Activated CD4-positive, alpha-beta T cell treated with anti-CD3 and anti-CD28 coated beads, Interleukin-2, amount 10 ng/mL, durations not matched to agents 7 days and 5 days (primary cell): ENCODE results near the gene ZFHX3. TPM values are rescaled to one million over a fixed set of nuclear protein-coding genes. Genes with fewer than 3 reads are reported as not detected.

Experiments
- CTCF ChIA-PET: fragments of 350-600 bp; sonication (Branson Sonifier 250); formaldehyde crosslinking; loops from one replicate; lab custom pipeline; 2021; ENCODE audit warnings: antibody characterized with exemption; lab: Charles Lee
- POLR2A ChIA-PET: fragments of 350-600 bp; sonication (Branson Sonifier 250); formaldehyde crosslinking; loops from one replicate; lab custom pipeline; 2021; ENCODE audit warnings: antibody characterized with exemption; lab: Charles Lee
- DNase-seq: peaks from one replicate; pipeline ENCODE4 v3.0.0-alpha.2; 2020
- H3K27ac Mint-ChIP-seq: one replicate; pipeline ENCODE4 v1.8.0; 2021; ENCODE audit warnings: mild to moderate bottlenecking, moderate library complexity, mixed read lengths
- H3K27me3 Mint-ChIP-seq: one replicate; pipeline ENCODE4 v1.8.0; 2021; ENCODE audit warnings: mixed read lengths
- H3K36me3 Mint-ChIP-seq: one replicate; pipeline ENCODE4 v1.8.0; 2021; ENCODE audit warnings: low read depth, mixed read lengths
- H3K4me1 Mint-ChIP-seq: one replicate; pipeline ENCODE4 v1.8.0; 2021; ENCODE audit warnings: mixed read lengths
- H3K4me3 Mint-ChIP-seq: one replicate; pipeline ENCODE4 v1.8.0; 2021; ENCODE audit warnings: mild to moderate bottlenecking, moderate library complexity, mixed read lengths
- H3K9me3 Mint-ChIP-seq: one replicate; pipeline ENCODE4 v1.8.0; 2021; ENCODE audit warnings: mixed read lengths
- total RNA-seq, 2 experiments: library from RNA; stranded (reverse); gene quantifications; one replicate each; pipeline ENCODE4 v1.2.3, GENCODE V29; 2021

Gene ZFHX3
- total RNA-seq, 2 experiments from 2014 or later, result 1.5 to 1.6 TPM

DNA sequence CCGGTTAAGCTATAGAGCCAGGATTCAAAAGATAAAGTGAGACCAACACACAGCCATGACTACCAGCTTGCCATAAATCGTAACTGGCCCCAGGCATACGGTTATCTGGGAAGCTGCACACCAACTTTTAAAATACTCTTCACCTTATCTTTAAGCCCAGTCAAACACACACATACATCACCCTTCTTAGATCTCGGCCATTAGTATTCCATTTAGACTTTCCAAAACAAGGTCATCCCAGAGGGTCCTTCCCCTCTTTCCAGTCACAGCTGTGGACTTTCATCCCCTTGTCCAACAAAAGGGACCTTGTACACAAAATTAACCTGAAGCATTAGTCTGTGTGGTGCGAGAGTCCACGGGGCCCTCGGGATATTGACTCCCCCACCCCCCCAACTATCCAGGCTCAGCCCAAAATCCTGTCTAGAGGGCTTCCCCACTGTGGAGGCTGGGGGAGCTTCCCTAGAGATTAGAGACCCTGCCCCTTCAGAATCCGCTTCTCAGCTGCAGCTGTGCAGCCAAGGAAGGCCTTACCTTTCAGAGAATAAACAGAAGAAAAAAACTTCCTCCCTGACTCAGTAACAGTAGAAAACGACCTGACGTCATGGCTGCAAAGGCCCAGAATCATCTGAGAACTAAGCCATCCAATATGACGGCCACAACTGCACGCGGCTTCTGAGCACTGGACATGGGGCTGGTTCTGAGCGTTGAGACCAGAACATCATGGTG is 9.9 kb downstream of the ZFHX3 start:
- Mint-ChIP-seq H3K4me1 (peaks cover 16% of the 10 kb centered on the region), H3K27ac (no peak overlapping the region), H3K36me3 (peaks cover 2% of the 10 kb centered on the region), H3K4me3 (no peak overlapping the region), H3K27me3 (peaks cover 50% of the 10 kb centered on the region), H3K9me3 (no peaks in the 10 kb centered on the region)
- CTCF ChIA-PET, result no interaction called here
- DNase-seq, result no peak
- POLR2A ChIA-PET, result no interaction called here

DNA sequence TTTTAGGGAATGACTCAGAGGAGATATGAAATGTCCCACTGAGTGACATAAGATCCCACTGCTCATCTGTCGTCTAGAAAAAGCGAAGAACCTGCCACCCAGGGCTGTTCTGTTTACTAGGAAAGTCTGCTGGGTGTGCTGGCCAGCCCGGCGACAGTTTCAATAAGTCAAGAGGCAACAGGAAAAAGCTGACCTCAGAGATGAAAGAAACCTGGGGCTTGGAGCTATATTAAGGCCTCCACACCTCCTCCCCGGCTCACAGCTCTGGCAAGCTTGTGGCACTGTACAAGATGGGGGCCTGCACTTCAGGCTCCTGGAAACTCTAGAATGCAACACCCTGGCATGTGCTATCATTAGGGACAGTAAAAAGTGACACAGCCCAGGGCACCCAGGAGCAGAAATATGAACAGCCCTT is 10.6 kb downstream of the ZFHX3 start:
- Mint-ChIP-seq H3K27me3 (peaks cover 50% of the 10 kb centered on the region), H3K27ac (no peak overlapping the region), H3K9me3 (no peaks in the 10 kb centered on the region), H3K4me3 (no peak overlapping the region), H3K4me1 (peaks cover 16% of the 10 kb centered on the region), H3K36me3 (peaks cover 2% of the 10 kb centered on the region)
- no peak for DNase-seq
- ChIA-PET POLR2A (no interaction called here), CTCF (no interaction called here)

DNA sequence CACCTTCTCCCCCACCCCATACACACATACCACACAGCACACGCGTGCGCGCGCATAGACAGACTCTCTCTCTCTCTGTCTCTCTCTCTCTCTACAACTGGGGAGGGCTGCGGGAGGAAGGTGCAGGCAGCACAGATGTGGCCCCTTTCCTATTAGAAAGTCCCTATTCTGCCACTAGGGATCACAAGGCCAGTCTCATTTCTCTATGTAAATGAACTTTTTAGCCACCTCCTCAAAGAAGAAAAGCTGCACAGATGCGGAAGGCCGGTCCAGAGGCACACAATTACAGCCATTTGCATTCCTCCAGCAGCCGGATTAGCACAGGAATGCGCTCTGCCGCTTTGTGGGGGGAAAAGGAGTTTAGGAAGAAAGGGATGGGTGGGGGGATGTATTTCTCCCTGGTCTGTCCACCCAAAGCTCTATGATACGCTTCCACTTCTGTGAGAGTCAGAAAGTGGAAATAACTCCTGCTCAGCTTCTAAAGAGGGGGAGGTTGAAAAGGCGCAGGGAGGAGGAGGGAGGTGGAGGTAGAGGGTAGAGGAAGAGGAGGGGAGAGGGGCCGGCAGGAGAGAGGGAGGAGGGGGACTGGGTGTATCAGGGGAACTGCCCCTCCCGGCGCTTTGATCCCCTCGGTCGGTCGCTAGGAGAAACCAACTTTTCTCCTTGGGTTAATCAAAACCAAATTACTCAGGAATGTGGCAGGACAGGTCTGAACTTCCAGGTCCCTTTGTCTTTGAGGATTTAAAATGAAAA is 11.7 kb downstream of the ZFHX3 start:
- H3K4me3 Mint-ChIP-seq, result no peak overlapping the region
- DNase-seq, result no peak
- H3K27me3 Mint-ChIP-seq, result peaks cover 52% of the 10 kb centered on the region
- H3K27ac Mint-ChIP-seq, result no peak overlapping the region
- H3K4me1 Mint-ChIP-seq, result peaks cover 17% of the 10 kb centered on the region
- H3K9me3 Mint-ChIP-seq, result no peaks in the 10 kb centered on the region
- ChIA-PET CTCF (no interaction called here), POLR2A (no interaction called here)
- peaks cover 2% of the 10 kb centered on the region for H3K36me3 Mint-ChIP-seq

DNA sequence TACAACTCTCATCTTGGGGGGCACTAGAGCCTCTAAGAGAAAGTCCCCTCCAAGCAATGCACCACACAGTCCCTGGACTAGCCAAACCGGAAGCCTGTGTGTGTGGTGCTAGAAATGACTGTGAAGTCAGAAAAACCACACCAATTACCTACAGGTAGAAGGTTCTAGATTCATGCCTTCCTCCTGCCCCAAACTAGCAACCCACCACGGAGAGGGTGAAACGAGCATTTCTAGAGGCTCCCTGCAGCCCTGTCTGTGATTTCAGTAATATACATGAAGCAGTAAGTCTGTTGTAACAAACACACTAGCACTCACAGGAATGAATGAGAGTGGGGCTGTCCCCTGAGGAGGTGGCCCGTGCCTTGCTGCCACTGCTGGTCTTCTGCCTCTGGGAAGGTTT is 13.6 kb downstream of the ZFHX3 start:
- POLR2A ChIA-PET, result no interaction called here
- H3K27ac Mint-ChIP-seq, result no peak overlapping the region
- H3K4me1 Mint-ChIP-seq, result peaks cover 17% of the 10 kb centered on the region
- CTCF ChIA-PET, result no interaction called here
- H3K27me3 Mint-ChIP-seq, result peaks cover 57% of the 10 kb centered on the region
- DNase-seq, result no peak
- no peaks in the 10 kb centered on the region for H3K9me3 Mint-ChIP-seq
- H3K4me3 Mint-ChIP-seq, result no peak overlapping the region
- peaks cover 2% of the 10 kb centered on the region for H3K36me3 Mint-ChIP-seq

DNA sequence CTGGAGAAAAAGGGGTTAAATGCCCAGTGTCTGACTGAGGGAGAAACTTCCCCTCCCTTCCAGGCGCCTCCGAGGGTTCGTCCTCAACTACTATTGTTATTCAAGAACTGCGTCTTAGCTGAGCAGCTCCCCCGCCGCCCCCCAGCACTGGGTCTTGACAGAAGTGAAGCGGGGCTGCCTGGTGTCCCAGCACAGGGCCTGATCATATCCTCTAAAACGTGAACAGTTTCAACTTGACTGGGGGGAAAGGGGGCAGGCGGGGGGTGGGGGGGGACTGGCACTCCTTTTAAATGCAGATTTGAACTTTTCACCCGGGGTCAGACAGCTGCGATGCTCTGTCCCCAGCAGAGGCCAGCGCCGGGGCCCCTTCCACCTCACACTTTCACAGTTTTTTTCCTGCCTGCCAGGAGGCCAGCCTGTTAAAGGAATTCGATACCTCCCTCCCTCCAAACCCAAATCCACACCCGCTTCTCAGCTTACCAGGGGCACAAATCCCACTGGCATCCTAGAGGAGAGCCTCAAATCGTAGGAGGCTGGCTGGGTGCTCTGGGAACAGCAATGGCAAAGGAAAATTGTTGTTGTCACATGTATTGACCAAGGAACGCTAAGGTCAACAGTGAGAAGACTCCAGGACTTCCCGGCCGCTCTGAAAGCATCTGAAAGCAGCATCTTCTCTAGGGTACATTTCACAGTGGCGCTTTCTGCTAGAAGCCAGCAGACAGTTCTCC is 14.5 kb downstream of the ZFHX3 start:
- no peak overlapping the region for H3K27ac Mint-ChIP-seq
- H3K27me3 Mint-ChIP-seq, result peaks cover 57% of the 10 kb centered on the region
- H3K36me3 Mint-ChIP-seq, result peaks cover 2% of the 10 kb centered on the region
- no peaks in the 10 kb centered on the region for H3K9me3 Mint-ChIP-seq
- no peak for DNase-seq
- ChIA-PET POLR2A (no interaction called here), CTCF (no interaction called here)
- no peak overlapping the region for H3K4me3 Mint-ChIP-seq
- H3K4me1 Mint-ChIP-seq, result peaks cover 17% of the 10 kb centered on the region

DNA sequence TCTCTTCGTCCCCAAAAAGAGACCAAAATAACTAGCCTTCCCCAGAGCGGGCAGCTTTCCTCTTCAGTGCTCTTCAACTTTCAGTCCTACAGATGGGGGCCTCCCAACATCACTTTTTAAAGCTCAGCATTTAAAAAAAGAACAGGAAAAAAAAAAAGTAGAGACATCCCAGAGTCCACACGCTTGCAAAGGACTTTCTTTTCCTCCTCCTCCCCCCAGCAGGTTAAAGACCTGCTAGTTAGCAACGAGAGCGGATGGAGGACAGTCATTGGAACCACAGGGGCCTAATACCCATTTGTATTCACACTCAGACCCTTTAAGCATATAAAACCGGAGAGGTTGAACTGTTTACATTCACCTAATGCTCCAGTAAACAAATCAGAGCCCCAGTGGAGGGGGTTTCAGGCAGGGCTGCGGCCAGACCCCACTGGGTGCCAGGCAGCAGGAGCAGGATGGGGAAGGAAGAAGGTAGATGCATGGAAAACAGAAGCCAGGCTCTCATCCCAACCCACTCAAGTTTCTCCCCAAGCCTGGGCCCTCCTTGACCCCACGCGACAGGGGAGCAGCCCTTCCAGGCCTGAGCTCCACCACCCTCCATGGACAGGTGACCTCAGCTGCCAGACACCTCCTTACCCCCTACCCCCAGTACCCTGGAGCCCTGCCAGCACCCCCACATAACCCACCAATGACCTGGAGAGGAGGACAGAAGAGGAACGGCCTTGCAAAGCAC is 15.2 kb downstream of the ZFHX3 start:
- POLR2A ChIA-PET, result no interaction called here
- no peak for DNase-seq

DNA sequence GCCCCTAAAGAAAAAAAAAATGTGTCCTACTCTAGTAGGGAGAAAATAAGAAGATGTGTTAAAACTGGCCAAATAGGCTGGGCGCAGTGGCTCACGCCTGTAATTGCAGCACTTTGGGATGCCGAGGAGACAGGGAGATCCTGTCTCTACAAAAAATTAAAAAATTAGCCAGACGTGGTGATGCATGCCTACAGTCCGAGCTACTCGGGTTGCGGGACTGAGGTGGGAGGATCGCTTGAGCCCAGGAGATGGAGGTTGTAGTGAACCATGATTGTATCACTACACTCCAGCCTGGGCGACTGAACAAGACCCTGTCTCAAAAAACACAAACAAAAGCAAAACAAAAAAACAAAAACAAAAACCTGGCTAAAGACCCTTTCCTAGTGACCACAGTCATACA is 15.9 kb downstream of the ZFHX3 start:
- Mint-ChIP-seq H3K9me3 (no peaks in the 10 kb centered on the region), H3K27ac (no peak overlapping the region), H3K27me3 (peaks cover 47% of the 10 kb centered on the region), H3K4me1 (peaks cover 12% of the 10 kb centered on the region), H3K36me3 (peaks cover 2% of the 10 kb centered on the region), H3K4me3 (no peak overlapping the region)
- ChIA-PET POLR2A (no interaction called here), CTCF (no interaction called here)
- DNase-seq, result no peak

More for the DNA sequence above, 15.2 kb downstream of the ZFHX3 start:
- no peaks in the 10 kb centered on the region for H3K9me3 Mint-ChIP-seq
- CTCF ChIA-PET, result no interaction called here
- peaks cover 2% of the 10 kb centered on the region for H3K36me3 Mint-ChIP-seq
- no peak overlapping the region for H3K27ac Mint-ChIP-seq
- no peak overlapping the region for H3K4me3 Mint-ChIP-seq
- peaks cover 54% of the 10 kb centered on the region for H3K27me3 Mint-ChIP-seq
- H3K4me1 Mint-ChIP-seq, result peaks cover 17% of the 10 kb centered on the region

DNA sequence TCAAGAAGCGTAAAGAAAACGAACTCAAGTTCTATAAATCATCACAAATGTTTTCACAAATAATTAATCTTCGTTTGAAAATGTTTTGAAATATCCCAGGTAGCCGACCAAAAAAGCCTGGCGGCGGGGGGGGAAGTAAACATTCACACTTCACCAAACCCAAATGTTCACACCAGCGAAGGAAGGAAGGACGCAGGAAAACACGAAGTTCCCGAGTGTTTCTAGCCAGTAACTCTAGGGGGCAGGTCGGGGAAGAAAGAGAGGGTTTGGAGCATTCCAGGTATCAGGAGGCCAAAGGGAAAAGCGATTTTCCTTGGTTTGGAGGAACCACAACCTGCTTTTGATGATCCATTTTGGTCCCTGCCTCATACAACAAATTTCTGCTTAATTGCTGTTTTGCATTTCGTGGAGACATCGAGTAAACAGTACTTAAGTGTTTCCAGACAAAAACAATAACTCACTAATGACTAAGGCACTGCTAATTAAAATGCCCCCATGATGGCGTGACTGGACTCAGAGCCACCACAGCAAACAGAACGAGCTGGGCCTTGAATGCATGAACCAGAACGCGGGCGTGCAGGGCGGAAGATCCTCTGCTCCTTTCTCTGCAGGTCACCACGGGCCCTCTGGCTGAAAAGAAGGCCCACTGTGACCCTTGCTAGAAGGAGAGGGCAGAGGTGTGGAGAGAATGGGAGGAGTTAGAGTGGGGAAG is 16.6 kb downstream of the ZFHX3 start:
- Mint-ChIP-seq H3K4me3 (no peak overlapping the region), H3K4me1 (peaks cover 8% of the 10 kb centered on the region), H3K27me3 (peaks cover 42% of the 10 kb centered on the region), H3K36me3 (peaks cover 2% of the 10 kb centered on the region), H3K27ac (no peak overlapping the region), H3K9me3 (no peaks in the 10 kb centered on the region)
- no peak for DNase-seq
- CTCF ChIA-PET, result interaction anchor here (0.7 to 1.0 kb wide), 2 partner anchors 23 to 1006 kb away, joined by 3 read pairs; no protein-coding TSS in a partner anchor
- POLR2A ChIA-PET, result no interaction called here

DNA sequence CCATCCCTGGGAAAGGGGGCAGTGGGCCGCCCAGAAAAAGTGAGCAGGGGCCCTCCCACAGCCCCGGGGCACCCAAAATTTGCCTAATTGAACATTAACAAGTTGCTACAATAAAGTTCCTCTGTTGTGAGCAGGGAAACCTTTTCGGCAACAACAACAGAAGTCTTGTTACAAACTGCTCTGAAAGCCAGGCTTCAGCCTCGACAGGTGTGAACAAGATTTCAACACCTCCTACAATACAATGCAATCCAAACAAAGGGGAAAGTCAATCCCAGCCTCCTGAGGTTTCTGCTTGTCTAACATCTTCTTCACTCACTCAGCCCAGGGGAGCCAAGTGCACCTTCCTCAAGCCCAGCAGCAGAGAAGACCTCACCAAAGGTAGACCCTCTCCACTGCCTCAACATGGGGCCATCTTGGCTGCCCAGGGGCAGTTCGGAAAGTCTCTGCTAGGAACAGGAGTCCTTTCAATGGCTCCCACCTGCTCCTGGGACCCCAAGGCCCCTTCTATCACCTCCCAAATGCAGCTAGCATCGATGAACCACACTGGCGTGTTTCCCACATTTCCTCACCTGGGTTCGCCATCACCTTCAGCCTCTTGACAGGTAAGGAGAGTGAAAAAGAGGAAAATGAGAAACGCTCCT is 19.1 kb downstream of the ZFHX3 start:
- CTCF ChIA-PET, result no interaction called here
- no peak for DNase-seq
- Mint-ChIP-seq H3K36me3 (no peaks in the 10 kb centered on the region), H3K9me3 (no peaks in the 10 kb centered on the region), H3K27me3 (peaks cover 22% of the 10 kb centered on the region), H3K4me3 (no peak overlapping the region), H3K27ac (no peak overlapping the region), H3K4me1 (peaks cover 1% of the 10 kb centered on the region)
- POLR2A ChIA-PET, result no interaction called here

DNA sequence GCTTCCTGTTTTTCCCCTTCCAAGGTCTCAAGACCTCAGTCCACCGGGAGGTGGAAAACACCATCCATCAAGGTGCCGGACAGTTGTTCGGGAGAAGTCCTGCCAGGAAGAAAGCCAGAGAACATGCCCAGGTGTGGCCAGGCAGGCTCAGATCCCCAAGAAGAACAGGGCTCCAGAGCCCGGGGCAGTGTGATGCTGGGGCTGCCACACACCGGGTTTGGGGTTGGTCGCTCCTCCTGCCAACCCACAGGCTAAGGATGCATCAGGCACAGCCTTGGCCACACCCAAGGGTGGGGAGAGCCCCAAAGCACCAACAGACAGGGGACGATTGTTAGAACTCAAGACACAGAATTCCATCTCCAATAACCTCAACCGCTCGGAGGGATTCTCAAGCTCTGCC is 19.7 kb downstream of the ZFHX3 start:
- H3K4me1 Mint-ChIP-seq, result peaks cover 1% of the 10 kb centered on the region
- H3K27me3 Mint-ChIP-seq, result peaks cover 22% of the 10 kb centered on the region
- DNase-seq, result no peak
- ChIA-PET CTCF (no interaction called here), POLR2A (no interaction called here)
- no peaks in the 10 kb centered on the region for H3K36me3 Mint-ChIP-seq
- no peaks in the 10 kb centered on the region for H3K9me3 Mint-ChIP-seq
- no peak overlapping the region for H3K4me3 Mint-ChIP-seq
- H3K27ac Mint-ChIP-seq, result no peak overlapping the region

DNA sequence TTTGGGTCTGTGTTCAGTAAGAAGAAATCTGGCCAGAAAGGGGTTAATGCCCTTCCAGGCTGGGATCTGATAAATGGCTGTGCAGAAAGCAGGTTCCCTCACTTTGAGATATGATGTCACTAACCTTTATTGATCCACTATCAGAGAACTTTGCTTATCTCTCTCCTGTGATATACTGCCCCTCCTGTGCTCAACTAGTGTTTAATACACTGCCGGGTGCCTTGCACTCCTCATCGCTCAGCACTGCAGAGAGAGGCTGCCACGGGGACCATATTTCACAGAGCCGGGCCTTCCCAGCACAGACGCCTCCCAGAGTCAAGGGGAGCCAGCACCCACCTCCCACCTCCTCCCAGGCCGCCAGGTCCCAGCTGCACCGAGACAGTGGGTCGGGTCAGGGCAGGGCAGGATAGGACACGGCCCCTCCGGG is 20.2 kb downstream of the ZFHX3 start:
- no peak for DNase-seq

More for the DNA sequence above, 20.2 kb downstream of the ZFHX3 start:
- Mint-ChIP-seq H3K27ac (no peak overlapping the region), H3K4me1 (peaks cover 1% of the 10 kb centered on the region), H3K9me3 (no peaks in the 10 kb centered on the region), H3K27me3 (peaks cover 18% of the 10 kb centered on the region), H3K36me3 (no peaks in the 10 kb centered on the region), H3K4me3 (no peak overlapping the region)
- CTCF ChIA-PET, result no interaction called here
- POLR2A ChIA-PET, result no interaction called here
